Inflammatory macrophage (primary cell): ENCODE measurements around the gene FMN2.
"Not testable (repeated sequence)": the region's sequence is repeated elsewhere in the genome, so short reads cannot be mapped to it uniquely, and the experiment has no call there.

Experiments used
- DNase-seq, 2 donors: peaks; one replicate each; pipeline ENCODE4 v3.0.0-alpha.2; 2020 to 2022

FMN2 gene

GRCh38 chr1:240366636-240367035 lies 275.0 kb downstream of the FMN2 start:
- DNase-seq: no peak

GRCh38 chr1:240385551-240385950 lies 293.9 kb downstream of the FMN2 start:
- no peak for DNase-seq

DNA sequence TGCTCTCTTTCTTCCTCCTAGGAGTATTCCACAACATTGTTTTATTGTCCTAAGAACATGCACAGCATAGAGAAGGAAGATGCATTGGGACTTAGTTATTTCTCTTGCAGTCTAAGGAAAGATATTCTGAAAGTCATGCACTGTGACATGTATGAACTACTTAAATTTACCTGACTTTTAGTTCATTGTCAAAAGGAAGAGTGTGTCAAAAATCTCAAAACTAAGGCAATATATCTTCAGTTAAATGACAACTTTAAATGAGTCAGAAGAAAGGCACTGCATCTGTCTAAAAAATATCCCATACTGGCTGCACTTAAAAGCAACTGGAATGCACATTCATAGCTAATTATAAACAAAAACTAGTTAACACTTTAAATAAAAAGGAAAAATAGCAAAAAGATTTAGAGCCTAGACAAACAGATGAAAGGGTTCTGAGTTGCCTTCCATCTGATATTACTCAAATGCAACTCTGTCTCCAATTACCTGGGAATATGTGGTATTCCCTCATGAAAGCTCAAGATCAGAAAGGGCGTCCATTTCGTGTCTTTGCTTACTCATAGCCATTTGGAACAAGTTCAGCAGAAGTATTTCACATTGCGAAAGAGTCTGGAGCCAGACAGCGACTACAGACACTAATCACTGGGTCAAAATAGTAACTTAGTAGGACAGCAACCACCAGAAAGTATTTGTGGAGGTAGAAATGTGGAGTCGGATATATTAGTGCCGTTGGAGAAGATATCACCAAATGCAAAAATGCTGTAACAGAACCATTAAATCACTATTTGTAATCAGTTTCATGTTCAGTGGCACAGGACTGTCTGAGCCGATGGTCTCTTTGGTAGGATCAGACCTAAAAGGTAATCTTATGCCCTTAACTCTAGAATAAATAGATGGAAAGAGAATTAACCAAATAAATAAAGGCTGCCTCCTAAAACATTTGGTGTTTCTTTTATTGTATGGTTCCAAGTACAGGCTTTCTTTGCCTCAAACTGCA lies 294.6 kb downstream of the FMN2 start:
- no peak for DNase-seq

DNA sequence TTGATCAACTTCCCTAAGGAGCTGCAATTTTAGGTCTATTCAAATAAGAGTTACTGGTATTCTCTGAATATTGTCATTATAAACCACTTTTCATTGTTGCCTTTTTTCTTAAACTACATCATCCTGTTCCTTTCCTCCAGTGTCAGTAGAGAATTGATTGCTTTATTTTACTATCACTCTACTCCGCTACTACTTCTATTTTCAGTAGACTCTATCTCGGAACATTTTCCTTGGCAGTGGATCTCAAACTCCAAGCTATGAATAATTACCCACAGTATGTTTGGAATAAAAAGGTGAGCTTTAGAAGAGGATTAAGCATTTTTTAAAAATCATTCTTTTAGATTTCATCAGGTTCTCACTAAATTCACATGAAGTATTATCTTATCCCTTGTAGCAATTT lies 295.4 kb downstream of the FMN2 start:
- DNase-seq: no peak

DNA sequence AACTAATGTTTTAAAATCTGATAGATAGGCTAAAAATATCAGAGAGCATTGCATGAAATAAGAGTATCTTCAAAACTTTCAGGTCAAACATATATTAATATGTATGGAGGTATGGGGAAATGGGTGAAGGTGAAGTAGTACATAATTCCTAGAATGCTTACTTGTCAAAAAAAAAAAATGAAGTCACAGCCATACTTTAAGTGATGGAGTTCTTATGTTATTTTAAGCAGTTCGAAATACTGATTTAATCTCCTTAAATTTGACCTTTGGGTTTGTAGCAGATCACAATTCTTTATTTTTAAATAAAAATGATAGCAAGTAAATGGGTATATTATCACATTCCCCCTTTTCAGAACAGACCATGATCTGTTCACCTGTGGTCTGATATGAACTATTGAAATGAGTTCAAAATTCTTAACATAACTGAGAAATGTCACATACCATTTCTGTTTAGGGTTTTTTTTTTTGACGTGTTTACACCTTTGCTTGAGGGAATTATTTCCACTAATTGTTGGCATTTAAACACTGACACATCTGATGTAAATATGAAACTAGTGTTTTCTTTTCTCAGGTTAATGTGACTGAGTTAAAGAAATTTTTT lies 300.1 kb downstream of the FMN2 start:
- no peak for DNase-seq

DNA sequence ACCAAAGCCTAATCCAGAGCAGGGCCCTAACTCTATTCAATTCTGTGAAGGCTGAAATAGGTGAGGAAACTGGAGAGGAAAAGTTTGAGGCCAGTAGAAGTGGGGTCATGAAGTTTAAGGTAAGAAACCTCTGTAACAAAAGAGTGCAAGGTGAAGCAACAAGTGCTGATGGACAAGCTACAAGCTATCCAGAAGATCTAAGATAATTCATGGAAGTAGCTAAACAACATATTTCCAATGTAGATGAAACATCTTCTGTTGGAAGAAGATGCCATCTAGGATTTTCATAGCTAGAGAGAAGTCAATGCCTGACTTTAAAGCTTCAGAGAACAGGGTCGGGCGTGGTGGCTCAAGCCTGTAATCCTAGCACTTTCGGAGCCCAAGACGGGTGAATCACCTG lies 302.7 kb downstream of the FMN2 start:
- DNase-seq: no peak

DNA sequence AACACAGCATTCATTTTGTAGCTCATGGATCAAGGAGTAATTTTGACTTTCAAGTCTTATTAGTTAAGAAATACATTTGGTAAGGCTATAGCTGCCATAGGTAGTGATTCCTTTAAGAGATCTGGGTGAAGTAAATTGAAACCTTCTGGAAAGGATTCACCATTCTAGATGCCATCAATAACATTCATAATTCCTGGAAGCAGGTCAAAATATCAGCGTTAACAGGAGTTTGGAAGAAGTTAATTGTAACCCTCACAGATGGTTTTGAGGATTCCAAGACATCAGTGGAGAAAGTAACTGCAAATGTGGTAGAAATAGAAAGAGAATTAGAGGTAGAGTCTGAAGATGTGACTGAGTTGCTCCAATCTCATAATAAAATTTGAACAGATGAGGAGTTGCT lies 303.7 kb downstream of the FMN2 start:
- DNase-seq: no peak

- no peak for DNase-seq
Measured at GRCh38 chr1:240399381-240399780, 307.7 kb downstream of the FMN2 start.

GRCh38 chr1:240401731-240402130 lies 310.0 kb downstream of the FMN2 start:
- DNase-seq: no peak

- no peak for DNase-seq
Measured at GRCh38 chr1:240402326-240402725, 310.6 kb downstream of the FMN2 start.

DNA sequence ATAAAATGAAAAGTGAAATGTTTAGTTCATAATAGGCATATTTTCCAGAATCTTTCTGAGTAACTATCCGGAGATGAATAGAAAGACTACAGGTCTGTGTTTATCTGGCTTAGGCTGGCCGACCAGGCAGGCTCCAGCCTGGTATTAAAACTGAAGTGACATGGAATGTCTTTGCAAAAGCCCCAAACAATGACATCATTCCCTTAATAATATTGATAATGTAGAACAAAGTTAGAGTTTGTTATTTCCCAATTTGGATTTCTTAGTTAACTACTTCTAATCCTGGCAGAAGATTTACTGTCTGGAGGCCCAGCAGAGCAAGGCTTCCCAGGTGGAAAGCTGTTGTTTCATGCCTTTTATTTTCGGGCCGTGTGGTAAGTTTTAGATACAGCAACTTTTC lies 312.6 kb downstream of the FMN2 start:
- DNase-seq: no peak

GRCh38 chr1:240405751-240406150 lies 314.1 kb downstream of the FMN2 start:
- DNase-seq: no peak

GRCh38 chr1:240407407-240407806 lies 315.7 kb downstream of the FMN2 start:
- DNase-seq: no peak

DNA sequence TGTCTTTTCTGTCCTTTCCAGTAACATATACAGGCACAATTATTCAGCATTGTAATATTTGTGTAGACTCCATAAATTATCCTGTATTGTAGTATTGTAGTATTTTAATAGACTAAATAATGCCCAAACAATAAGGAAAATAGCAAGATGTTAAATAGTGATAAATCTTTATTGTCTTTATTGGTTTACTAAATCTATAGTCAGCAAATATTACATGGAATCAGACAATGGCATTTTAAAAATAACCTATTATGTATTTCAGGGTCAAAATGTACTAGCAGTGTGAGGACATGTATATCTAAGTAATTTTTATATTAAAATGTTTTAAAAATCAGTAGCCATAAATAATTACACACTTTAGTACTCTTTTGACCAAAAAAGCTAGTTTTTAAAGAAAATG lies 317.9 kb downstream of the FMN2 start:
- no peak for DNase-seq

GRCh38 chr1:240413732-240414131 lies 322.0 kb downstream of the FMN2 start:
- DNase-seq: no peak

DNA sequence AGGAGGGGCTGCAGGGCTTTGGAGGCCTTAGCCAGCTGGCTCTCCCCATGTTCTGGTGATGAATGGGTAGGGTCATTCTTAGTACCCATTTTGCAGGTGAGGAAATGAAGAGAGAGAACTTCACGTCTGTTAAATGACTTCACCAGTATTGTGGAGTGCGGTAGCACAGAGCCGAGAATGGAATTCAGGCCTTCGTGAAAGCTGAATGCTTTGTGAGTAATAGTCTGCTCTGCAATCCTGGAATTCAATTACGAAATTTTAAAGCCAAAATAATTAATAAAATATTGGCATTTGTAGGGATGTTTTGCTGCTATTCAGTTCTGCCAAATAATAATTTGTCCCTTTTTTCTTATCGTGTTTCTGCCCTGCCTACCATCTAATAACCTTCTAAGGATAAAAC lies 322.6 kb downstream of the FMN2 start:
- DNase-seq: no peak

GRCh38 chr1:240415011-240415410 lies 323.3 kb downstream of the FMN2 start:
- DNase-seq: not testable (repeated sequence)

DNA sequence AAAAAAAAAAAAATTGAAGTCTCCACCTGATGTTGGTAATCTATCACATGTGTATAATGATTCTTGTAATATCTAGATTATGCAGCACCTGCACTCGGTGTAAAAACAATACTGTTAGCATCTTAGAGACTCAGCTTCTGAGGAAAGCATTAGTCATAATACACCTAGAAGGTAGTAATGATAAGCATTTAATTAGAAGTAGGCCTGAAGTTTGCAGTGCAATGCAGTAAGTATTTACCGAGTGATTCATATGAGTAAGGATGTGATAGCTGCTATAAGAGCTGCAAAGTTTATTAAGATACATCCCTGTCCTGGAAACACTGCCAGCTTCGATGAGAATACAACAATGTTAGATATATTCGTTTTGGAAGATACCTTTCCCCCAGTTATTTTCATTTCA lies 323.8 kb downstream of the FMN2 start:
- no peak for DNase-seq

DNA sequence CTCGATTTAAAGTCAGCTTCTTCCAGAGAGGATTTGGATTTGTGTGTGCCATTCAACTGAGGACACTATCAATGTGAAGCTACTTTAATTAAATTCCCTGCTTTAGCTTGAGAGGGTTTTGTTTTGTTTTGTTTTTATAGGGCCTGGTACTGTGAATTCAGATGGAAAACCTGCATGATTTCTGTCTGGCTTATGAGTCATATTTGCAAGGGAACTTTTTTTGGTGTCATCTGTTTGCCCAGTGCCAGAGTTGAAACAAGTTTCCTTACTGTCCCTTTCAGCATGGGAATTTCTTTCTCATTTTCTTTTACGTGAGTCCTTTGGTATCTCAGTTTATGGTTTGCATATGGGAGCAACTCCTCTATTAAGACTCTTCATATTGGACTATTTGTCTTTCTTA lies 325.6 kb downstream of the FMN2 start:
- DNase-seq: no peak

- DNase-seq: no peak
Measured at GRCh38 chr1:240420766-240421165, 329.1 kb downstream of the FMN2 start.

DNA sequence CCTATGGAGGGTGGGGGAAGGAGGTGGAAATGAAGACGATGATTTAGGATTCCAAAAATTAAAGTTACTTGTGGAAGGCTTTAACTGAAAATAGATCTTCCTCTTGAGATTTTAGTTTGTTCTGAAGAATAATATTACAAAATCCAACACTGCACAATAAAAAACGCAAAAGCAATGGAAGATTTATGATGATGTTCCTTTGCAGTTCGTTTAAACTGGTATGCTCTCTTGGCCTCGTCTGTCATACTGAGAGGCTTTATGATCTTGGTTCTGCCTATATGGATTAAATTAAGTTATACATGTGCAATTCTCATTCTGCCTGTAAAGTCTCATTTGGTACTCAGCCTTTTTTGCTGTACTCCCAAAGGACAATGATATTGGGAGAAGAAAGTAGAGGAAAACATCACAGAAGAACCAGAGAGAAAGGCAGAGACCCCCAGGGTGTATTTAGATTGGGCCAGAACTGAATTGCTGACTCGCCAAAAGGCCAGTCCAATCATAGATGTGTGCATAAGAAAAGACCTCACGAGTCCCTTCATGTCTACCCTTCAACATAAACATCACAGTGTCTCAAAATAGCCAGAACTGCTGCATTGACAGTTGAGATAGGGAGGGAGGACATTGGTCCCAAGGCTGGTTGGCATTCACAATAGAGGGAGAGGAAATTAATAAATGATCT lies 331.7 kb downstream of the FMN2 start:
- no peak for DNase-seq

DNA sequence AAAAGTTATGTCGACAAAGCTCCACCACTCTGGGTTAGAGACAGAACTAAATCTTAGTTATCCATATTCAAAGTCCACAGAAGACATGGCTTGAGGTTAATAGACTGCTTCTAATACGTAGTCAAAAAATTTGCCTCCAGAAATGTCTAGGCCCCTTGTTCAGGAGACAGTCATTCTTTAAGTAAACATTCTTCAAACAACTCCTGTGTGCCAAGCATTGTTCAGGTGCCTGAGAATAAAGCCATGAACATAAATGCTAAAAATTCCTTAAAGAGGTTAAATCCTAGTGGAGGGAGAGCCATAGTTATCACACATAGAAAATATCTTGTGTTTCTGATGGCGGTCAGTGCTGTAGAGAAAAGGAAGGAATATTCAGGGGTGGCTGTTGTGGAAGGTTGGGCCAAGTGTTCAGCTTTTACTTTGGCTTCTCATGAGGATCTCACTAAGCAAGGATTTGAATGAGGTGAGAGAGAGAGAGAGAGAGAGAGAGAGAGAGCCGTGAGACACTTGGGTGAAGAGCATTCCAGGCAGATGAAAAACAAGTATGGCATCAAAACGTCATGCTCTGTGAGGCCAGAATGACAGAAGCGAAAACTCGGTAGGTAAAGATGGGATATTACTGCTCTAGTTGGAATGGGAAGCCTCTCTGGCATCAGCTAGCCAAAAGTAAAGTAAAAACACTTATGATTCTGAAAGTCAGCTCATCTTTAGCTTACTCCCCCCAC lies 333.2 kb downstream of the FMN2 start:
- no peak for DNase-seq

DNA sequence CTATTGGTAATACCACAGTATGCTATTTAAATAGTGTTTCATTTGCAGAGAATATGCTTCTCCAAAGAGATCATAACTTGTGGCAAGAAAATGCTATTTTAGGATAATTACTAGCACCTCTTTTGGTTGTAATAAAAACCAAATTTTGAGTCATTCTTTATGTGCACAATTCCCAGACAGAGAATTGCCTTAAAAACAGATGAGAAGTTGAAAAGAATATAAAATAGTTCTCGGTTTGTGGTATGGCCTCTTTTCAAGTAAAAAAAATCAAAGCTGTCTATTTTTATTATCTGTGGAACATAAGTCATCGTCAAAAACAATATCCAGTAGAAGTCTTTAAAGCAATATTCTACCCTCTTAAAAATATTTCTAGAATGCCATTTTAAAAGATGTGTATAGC lies 334.4 kb downstream of the FMN2 start:
- no peak for DNase-seq
